GM18951 (cell line): ENCODE data around the gene ST3GAL3.

Source experiments
- POLR2A ChIP-seq: IDR thresholded peaks from 4 replicates; pipeline ENCODE4 v1.6.1; 2011; ENCODE audit warnings: mild to moderate bottlenecking; ENCODE audit not compliant: insufficient read length, insufficient read depth; ENCODE audit errors: extremely low read depth
- in situ Hi-C: fragments of 300-500 bp; cut with MboI; formaldehyde crosslinking; loops from one replicate; pipeline ENCODE4 v1.12.0; 2022; ENCODE audit warnings: low sequenced_read_pairs, mixed read lengths, inconsistent platforms; ENCODE audit not compliant: unreplicated experiment

Gene ST3GAL3

DNA sequence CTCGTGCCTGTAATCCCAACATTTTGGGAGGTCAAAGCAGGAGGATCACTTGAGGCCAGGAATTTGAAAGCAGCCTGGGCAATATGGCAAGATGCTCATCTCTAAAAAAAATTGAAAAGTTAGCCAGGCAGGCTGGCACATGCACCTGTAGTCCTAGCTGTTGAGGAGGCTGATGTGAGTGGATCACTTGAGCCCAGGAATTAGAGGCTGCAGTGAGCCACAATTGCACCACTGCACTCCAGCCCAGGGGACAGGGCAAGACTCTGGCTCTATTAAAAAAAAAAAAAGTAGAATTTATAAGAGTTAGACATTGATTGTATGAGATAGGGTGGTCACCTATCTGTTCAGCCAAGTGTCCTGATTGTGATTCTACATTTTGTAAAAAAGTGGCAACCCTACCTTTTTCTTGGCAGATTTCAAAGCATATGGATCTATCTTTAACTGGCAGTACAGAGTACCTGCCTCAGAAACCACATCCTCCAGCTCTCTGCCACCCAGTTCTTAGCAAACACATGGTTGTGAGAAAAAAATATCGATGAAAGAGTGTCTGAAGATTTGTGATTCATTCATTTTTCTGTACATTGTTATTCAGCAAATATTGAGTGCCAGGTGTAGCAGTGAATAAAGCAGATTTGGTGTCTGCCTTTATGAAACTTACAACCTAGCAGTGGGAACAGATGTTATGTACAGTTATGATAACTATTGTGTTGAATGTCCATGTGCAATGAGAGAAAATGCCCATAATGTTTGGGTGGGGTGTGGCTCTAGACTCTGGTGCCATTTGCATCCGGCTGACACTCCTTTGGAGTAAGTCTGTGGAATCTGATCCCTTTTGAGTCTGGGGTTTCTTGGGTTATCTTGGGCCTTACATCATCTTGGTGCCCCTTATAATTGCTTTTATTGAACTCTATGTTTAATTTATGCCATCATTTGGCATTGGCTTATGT, 82.5 kb downstream of the ST3GAL3 start:
- in situ Hi-C loops, result no loop called here
- no peak for TF ChIP-seq POLR2A

DNA sequence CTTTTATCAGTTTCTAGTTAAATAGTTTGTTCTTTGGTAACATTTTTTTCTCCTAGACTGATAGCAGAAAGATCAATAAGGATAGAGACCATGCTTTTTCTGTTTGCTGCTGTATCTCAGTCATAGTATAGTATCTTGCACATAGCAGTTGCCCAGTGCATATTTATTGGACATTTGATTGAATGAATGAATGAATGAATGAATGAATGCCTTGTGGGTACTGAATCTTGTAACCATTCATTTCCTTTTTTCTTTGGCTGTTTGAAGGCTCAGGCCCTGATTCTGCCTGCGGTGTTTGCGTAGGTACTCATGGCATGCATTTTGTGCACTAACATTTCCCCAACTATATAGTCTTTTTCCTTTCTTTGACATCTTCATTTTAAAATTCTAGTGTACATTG, 83.9 kb downstream of the ST3GAL3 start:
- in situ Hi-C loops, result no loop called here
- no peak for TF ChIP-seq POLR2A

DNA sequence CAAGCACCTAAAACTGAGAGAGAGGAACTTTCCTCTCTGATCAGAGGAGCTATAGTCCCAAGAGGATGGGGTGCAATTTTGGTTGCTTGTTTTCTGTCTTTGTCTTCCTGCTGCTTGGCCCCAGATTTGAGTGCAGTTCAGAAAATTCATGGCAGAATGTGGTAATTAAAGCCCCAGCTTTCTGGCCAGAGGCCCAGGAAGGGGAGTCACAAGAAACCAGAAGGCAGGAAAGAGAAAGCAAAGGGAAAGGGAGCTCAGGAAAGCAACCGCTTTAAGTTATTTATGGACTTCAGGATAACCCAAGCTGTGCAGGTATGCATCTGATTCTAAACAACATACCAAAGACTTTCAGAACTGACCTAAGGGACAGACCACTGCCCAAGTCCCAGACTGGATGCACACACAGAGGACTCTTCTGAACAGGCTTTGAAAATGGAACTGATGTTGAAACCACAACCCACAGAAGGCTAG, 88.8 kb downstream of the ST3GAL3 start:
- no peak for TF ChIP-seq POLR2A

DNA sequence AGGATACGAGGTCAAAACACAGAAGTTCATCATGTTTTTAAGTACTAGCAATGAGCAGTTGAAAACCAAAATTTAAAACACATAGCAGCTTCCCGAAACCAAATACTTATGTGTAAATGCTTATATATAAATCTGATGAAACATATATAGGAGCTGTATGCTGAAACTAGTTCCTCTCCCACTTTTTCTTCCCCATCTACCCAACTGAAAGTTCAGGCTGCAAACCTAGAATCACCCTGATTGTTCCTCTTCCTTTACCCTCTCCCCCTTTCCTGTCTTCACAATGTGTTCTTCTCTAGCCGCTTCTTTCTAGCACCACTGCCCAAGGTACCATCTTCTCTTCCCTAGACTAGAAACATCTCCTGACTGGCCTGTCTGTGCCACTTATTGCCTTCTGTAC, 90.6 kb downstream of the ST3GAL3 start:
- no peak for TF ChIP-seq POLR2A
- in situ Hi-C loops, result no loop called here

More for the DNA sequence above, 88.8 kb downstream of the ST3GAL3 start:
- in situ Hi-C loops, result no loop called here

DNA sequence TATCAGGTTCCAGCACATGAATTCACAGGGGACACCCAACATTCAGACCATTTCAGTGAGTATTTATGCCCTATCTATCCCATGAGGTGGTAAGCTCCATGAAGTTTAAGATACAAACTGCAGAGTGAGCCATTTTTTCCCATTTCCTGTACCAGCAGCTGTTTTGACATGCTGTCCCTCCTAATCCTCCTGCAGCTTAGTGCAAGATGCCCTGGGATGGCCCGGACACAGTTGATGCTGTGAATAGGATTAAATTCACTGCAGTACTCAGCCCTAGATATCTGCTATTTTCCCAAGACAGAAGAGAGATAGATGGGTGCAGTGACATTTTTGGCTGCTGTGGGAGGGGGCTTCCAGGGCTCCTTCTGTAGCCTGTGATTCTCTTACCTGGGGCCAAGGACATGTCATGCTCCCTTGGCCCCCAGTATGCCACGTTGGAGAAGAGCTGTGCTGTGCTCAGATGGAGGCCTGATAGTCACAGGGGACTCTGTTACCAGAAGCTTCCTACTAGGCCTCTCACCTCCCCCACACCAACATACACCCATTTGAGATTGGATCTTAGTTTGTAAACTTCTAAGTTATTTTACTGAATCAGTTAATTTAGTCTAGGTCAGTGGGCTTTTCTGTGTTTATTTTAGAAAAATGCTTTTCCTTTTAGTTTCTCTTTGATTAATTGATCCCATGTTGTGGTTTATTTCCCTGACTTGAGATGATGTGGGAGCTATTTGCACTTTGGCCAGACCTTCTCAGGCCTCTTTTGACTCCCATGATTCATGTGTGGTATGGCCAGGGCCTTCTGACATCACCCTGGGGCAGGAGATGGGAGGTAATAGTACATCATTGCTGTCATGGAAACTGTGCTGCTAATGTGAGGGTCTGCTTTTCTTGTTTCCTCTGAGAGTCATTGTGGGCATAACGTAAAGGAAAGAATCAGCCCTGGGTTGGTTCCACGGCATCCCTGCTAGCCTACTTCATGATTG, 92.6 kb downstream of the ST3GAL3 start:
- in situ Hi-C loops, result no loop called here
- no peak for TF ChIP-seq POLR2A

DNA sequence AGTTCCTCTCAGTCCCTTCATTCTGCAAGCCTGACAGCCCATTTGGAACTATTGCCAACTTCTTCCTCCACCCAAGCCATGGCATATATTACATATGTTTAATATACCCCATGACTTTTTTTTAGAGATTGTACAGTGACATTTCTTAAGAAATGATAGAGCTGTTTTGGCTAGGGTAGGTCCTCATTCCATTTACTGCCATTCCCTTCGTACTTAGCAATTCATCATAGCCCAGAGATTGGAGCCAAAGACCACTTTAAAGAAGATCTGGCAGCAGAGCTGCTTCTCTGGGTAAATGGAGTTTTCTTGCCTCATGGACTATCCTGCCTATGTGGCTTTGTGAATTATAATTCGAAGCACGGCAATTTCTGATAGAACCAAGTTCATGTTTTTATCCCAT, 93.4 kb downstream of the ST3GAL3 start:
- no peak for TF ChIP-seq POLR2A
- in situ Hi-C loops, result no loop called here

DNA sequence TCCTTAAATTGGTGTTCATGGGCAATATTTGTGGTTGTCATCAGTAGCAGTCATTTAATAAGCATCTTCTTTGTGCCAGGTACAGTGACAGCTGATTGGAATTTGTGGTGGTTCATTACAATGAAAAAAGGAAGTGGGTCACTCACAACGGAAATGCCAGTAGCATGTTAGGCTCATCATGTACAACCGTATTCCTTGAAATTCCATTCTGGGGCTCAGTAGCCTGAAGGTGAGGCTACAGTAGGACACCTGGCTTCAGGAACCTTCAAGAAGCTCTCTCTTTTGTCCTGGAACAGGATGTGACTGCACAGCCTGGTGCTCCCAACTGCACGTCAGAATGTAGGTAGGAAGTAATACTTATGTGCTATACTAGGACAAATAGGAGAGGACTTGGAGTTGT, 93.9 kb downstream of the ST3GAL3 start:
- no peak for TF ChIP-seq POLR2A
- in situ Hi-C loops, result no loop called here

DNA sequence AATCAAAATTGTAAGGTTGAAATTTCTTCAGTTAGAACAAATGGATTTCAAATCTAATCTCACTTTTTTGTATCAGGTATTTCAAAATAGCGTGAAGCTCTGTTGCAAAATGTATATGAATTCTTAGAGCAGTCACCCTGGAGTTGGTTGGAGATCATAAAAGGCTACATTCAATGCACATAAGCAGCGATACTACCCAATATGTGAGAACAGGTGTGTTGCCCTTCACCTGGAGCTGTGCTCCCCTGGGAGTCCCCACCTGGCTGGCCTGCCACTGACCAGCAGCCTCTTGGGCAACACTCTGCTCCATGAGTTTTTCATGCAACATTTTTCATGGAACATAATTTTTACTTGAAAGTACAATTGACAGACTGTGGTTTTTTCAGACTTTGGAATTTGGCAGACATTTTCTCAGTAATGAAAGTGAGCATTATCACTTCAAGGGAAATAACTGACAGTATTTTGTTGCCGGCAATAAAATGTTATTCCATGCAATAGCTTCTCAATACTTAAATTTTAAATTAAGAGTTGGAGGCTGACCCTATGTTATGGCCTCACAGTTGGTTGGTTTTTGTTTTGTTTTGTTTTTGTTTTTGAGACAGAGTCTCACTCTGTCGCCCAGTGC, 95.1 kb downstream of the ST3GAL3 start:
- in situ Hi-C loops, result no loop called here
- TF ChIP-seq POLR2A, result no peak

DNA sequence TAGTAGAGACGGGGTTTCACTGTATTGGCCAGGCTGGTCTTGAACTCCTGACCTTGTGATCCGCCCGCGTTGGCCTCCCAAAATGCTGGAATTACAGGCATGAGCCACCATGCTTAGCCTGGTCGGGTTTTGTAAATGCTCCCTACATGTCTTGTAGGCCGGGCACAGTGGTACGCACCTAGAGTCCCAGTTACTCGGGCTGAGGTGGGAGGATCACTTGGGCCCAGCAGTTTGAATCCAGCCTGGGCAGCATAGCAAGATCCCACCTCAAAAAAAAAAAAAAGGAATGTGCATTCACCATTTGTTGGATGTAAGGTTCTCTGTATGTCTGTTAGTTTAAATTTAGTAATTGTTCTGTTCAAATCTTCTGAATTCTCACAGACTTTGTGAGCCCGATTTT, 95.8 kb downstream of the ST3GAL3 start:
- TF ChIP-seq POLR2A, result no peak
- in situ Hi-C loops, result no loop called here

DNA sequence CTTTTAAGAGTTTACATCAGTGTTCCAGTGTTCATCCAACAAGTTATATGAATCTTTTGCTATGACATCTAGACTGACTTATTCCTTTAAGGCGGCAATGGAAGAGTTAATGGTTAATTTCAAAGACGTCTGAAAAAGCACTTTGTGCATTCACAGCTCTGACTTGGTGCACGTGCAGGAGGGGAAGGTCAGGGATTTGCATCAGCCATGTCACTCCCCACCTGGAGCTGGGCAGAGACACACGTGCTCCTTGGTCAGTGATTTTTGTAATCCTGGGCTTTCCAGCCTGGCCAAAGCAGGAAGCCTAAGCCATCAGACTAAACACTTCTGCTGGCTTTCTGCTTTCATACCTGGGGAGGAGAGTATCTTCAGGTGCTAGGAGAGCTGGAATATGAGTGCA, 96.3 kb downstream of the ST3GAL3 start:
- no peak for TF ChIP-seq POLR2A
- in situ Hi-C loops, result no loop called here

DNA sequence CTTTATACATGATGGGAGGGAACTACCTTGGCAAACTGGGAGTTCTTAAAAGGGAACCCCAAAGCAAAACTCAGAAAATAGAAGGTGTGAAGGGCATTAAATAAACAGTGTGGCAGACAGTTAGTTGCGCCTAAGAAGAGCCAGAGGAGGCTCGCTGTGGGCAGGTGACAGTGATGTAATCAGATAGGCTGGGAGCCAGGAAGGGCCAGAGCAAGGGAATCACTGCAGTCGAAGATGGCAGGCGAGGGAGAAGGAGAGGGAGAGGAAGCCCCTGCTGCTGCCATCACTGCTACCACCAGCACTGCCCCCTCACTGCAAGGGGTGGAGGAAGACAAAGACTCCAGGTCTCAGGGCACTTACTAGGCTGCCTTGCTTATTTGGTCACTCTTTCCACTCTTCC, 97.2 kb downstream of the ST3GAL3 start:
- no peak for TF ChIP-seq POLR2A
- in situ Hi-C loops, result no loop called here

DNA sequence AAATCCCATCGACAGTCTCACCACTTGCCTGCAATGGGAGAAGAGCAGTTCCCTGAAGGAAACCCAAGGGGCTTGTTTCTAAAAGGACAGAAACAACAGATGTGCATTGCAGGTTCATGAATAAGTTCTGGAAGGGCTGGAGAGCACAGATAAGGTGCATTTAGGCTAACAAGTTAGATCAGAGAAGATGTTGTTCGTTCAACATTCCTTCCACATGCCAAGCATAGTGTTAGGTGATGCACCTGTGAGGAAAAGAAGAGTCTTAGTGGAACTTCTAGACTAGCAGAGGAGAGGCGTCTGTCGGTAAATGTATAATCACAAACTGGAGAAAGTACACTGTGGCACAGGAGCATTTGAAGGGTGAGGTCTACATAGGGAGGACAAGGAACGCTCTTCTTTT, 98.0 kb downstream of the ST3GAL3 start:
- in situ Hi-C loops, result no loop called here
- TF ChIP-seq POLR2A, result no peak

DNA sequence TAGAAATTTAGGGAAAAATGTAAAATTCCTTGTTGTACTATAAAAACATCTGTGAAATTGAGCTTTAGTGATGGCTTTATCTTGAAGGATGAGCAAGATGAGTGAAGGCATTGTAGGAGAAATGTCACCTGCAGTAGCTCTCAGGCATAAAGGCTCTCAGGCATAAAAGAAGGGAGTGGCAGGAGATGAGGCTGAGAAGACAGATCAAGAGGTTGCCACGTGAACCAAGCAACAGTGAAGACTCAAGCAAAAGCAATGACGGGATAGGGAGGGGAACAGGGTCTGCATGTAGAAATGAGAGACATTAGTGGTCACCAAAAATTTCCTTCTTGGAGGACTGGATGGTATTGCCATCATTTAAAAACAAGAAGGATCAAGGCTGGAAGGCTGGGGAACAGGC, 98.8 kb downstream of the ST3GAL3 start:
- TF ChIP-seq POLR2A, result no peak
- in situ Hi-C loops, result no loop called here
